ENCODE results near the gene BCL7A.

GRCh38 chr12:122018457-122018856 is 3.2 kb upstream of the BCL7A start:
- TF ChIP-seq PRDM10 (IDR thresholded peaks at IDR 0.05; ENCODE audit: partially characterized antibody): no peak
- TF ChIP-seq MEIS2 (IDR thresholded peaks at IDR 0.05; ENCODE audit: partially characterized antibody): no peak
- no peak for TF ChIP-seq CTCF (IDR thresholded peaks at IDR 0.05 in 2 of 3, conservative IDR thresholded peaks at IDR 0.05 in 1 of 3; ENCODE audit: insufficient read depth in 2 of 3, low read depth in 1 of 3, low read length in 3 of 3)
- no peak for TF ChIP-seq POLR3G (IDR thresholded peaks at IDR 0.05; ENCODE audit: extremely low read depth, insufficient read length, insufficient replicate concordance)
- no peak for TF ChIP-seq HNRNPUL1 (IDR thresholded peaks at IDR 0.05; ENCODE audit: low read length)
- TF ChIP-seq SIN3A (IDR thresholded peaks at IDR 0.05; ENCODE audit: borderline replicate concordance in 2 of 2, control insufficient read depth in 1 of 2, low read depth in 2 of 2, low read length in 2 of 2): no peak
- no peak for TF ChIP-seq NFYB (IDR thresholded peaks at IDR 0.05; ENCODE audit: extremely low read depth, insufficient read length)
- TF ChIP-seq POLR2G (IDR thresholded peaks at IDR 0.05; ENCODE audit: low read depth, low read length): no peak
- TF ChIP-seq RCOR1 (IDR thresholded peaks at IDR 0.05; ENCODE audit: borderline replicate concordance in 1 of 2, low read depth in 2 of 2, low read length in 2 of 2): no peak
- no peak for TF ChIP-seq SNAPC5 (CRISPR knock-in tag; IDR thresholded peaks at IDR 0.05)
- no peak for TF ChIP-seq MAZ (CRISPR knock-in tag; conservative IDR thresholded peaks at IDR 0.05 in 1 of 2, IDR thresholded peaks at IDR 0.05 in 1 of 2)
- no peak for TF ChIP-seq ELF1 (tag; IDR thresholded peaks at IDR 0.05)
- no peak for TF ChIP-seq FOXK1 (CRISPR knock-in tag; IDR thresholded peaks at IDR 0.05; ENCODE audit: borderline replicate concordance)
- TF ChIP-seq NR1H2 (CRISPR knock-in tag; IDR thresholded peaks at IDR 0.05): no peak
